GM12878 (cell line): ENCODE measurements around the gene EIF3M. TPM values are rescaled to one million over a fixed set of nuclear protein-coding genes. Genes with fewer than 3 reads are reported as not detected.

Source experiments
- ATAC-seq: fragments of 200-7000 bp; cut with Tn5 transposase; 3 replicates; pipeline ENCODE4 v1.9.1; 2020; ENCODE audit warnings: mild to moderate bottlenecking, moderate library complexity
- BruUV-seq: library from RNA; stranded (reverse); fragments of 400-500 nt; replicated peaks from 2 replicates; lab custom pipeline; 2021; lab: Mats Ljungman, UMichigan
- CTCF ChIA-PET: fragments of 300-600 bp; sonication (Branson Sonifier 250); formaldehyde crosslinking; extraction: SDS; loops from one replicate; lab custom pipeline; 2021; ENCODE audit warnings: inconsistent platforms; lab: Yijun Ruan, JAX
- POLR2A ChIA-PET: fragments of 350-600 bp; formaldehyde crosslinking; extraction: SDS; loops from one replicate; lab custom pipeline; 2021; ENCODE audit warnings: inconsistent platforms; lab: Charles Lee
- RAD21 ChIA-PET: fragments of 300-600 bp; sonication (Branson Sonifier 250); formaldehyde crosslinking; loops from one replicate; lab custom pipeline; 2023; ENCODE audit warnings: antibody characterized with exemption; ENCODE audit not compliant: unreplicated experiment; lab: Charles Lee
- SMC1A ChIA-PET: fragments of 300-600 bp; sonication (Branson Sonifier 250); formaldehyde crosslinking; loops from one replicate; lab custom pipeline; 2023; ENCODE audit not compliant: unreplicated experiment, uncharacterized antibody; lab: Charles Lee
- DNase-seq: peaks from one replicate; pipeline ENCODE4 v3.0.0-alpha.2; 2011; ENCODE audit warnings: low read depth, low spot score
- FAIRE-seq: peaks from 3 replicates; lab custom pipeline; 2011; peaks lifted over from hg19 to GRCh38; lab: Jason Lieb, UNC
- H2AFZ ChIP-seq: 2 replicates; pipeline ENCODE4 v1.6.0; 2011; ENCODE audit warnings: low read depth, low read length, control low read depth; ENCODE audit not compliant: control insufficient read depth
- H3K27ac ChIP-seq: 2 replicates; pipeline ENCODE4 v1.5.1; 2011; ENCODE audit warnings: control low read depth; ENCODE audit not compliant: control insufficient read depth, insufficient read depth
- H3K27me3 ChIP-seq, 2 experiments: replicated peaks in 1 of 2; 2 replicates each; pipeline versions ENCODE4 v1.6.0 to v1.6.1; 2011; ENCODE audit warnings: low read length in 1 of 2; ENCODE audit not compliant: control insufficient read depth in 2 of 2, insufficient read depth in 2 of 2
- H3K36me3 ChIP-seq, 2 experiments: 2 replicates each; pipeline ENCODE4 v1.5.1; 2011; ENCODE audit warnings: low read length in 1 of 2; ENCODE audit not compliant: control insufficient read depth in 2 of 2, insufficient read depth in 2 of 2
- H3K4me1 ChIP-seq: 2 replicates; pipeline ENCODE4 v1.6.1; 2011; ENCODE audit warnings: mild to moderate bottlenecking, low read length, moderate library complexity, mixed read lengths; ENCODE audit not compliant: control insufficient read depth, insufficient read depth
- H3K4me2 ChIP-seq: 2 replicates; pipeline ENCODE4 v1.6.0; 2011; ENCODE audit warnings: control low read depth; ENCODE audit not compliant: control insufficient read depth, insufficient read depth
- H3K4me3 ChIP-seq: fragments of 200-600 bp; sonication (generic); 2 replicates; pipeline ENCODE4 v1.5.1; 2016
- H3K79me2 ChIP-seq: 2 replicates; pipeline ENCODE4 v1.6.0; 2011; ENCODE audit warnings: low read length; ENCODE audit not compliant: control insufficient read depth, insufficient read depth
- H3K9ac ChIP-seq: 2 replicates; pipeline ENCODE4 v1.8.0; 2011; ENCODE audit warnings: low read length, control low read depth, mixed read lengths; ENCODE audit not compliant: control insufficient read depth, insufficient read depth
- H3K9me3 ChIP-seq: replicated peaks from 3 replicates; pipeline ENCODE4 v1.5.1; 2011; ENCODE audit warnings: mild to moderate bottlenecking, low read length; ENCODE audit not compliant: control insufficient read depth, insufficient read depth
- H4K20me1 ChIP-seq: 2 replicates; pipeline ENCODE4 v1.6.0; 2011; ENCODE audit not compliant: control insufficient read depth, insufficient read depth
- CHD1 ChIP-seq: IDR thresholded peaks from 2 replicates; pipeline ENCODE4 v1.6.1; 2012; ENCODE audit warnings: low read depth, low read length, improper control_type of control experiment
- E2F4 ChIP-seq: IDR thresholded peaks from 2 replicates; pipeline ENCODE4 v1.6.1; 2012; ENCODE audit warnings: low read depth, low read length, improper control_type of control experiment
- ETV6 ChIP-seq, 2 experiments: fragments of 450-650 bp in 1 of 2; IDR thresholded peaks in 1 of 2; conservative IDR thresholded peaks in 1 of 2; 2 replicates each; pipeline ENCODE4 v1.6.1; 2014; ENCODE audit warnings: antibody characterized with exemption in 1 of 2, borderline replicate concordance in 1 of 2, low read depth in 1 of 2, mild to moderate bottlenecking in 1 of 2, moderate library complexity in 1 of 2
- IRF5 ChIP-seq: fragments of 450-650 bp; IDR thresholded peaks from 2 replicates; pipeline ENCODE4 v1.6.1; 2017; ENCODE audit warnings: borderline replicate concordance
- JUNB ChIP-seq: IDR thresholded peaks from 2 replicates; pipeline ENCODE4 v1.6.1; 2016; ENCODE audit warnings: antibody characterized with exemption, mild to moderate bottlenecking
- JUND ChIP-seq: IDR thresholded peaks from 2 replicates; pipeline ENCODE4 v1.6.1; 2012; ENCODE audit warnings: low read depth, mild to moderate bottlenecking, low read length, improper control_type of control experiment, moderate library complexity
- MTA3 ChIP-seq: IDR thresholded peaks from 2 replicates; pipeline ENCODE4 v1.6.1; 2012; ENCODE audit warnings: low read length, inconsistent platforms, borderline replicate concordance
- MYC ChIP-seq: IDR thresholded peaks from 2 replicates; pipeline ENCODE4 v1.6.1; 2011; ENCODE audit warnings: mild to moderate bottlenecking, low read length, moderate library complexity, inconsistent platforms; ENCODE audit not compliant: insufficient read depth, insufficient replicate concordance, insufficient read length, severe bottlenecking
- NFXL1 ChIP-seq: fragments of 450-650 bp; IDR thresholded peaks from 2 replicates; pipeline ENCODE4 v1.6.1; 2017; ENCODE audit warnings: antibody characterized with exemption, mild to moderate bottlenecking, borderline replicate concordance
- NKRF ChIP-seq: fragments of 450-650 bp; conservative IDR thresholded peaks from 2 replicates; pipeline ENCODE4 v1.6.1; 2017; ENCODE audit warnings: mild to moderate bottlenecking, moderate library complexity
- NRF1 ChIP-seq: conservative IDR thresholded peaks from 2 replicates; pipeline ENCODE4 v1.6.1; 2011; ENCODE audit warnings: mild to moderate bottlenecking, low read depth, low read length, improper control_type of control experiment
- PML ChIP-seq: IDR thresholded peaks from 2 replicates; pipeline ENCODE4 v1.6.1; 2012; ENCODE audit warnings: low read length, inconsistent platforms
- POLR2AphosphoS2 ChIP-seq: IDR thresholded peaks from 2 replicates; pipeline ENCODE4 v1.6.1; 2011; ENCODE audit warnings: low read depth, mild to moderate bottlenecking, low read length, improper control_type of control experiment, moderate library complexity
- POLR2AphosphoS5 ChIP-seq: IDR thresholded peaks from 2 replicates; pipeline ENCODE4 v1.6.1; 2011; ENCODE audit warnings: mild to moderate bottlenecking, low read length, inconsistent platforms
- SIX5 ChIP-seq: IDR thresholded peaks from 2 replicates; pipeline ENCODE4 v1.6.1; 2011; ENCODE audit warnings: mild to moderate bottlenecking, low read depth, low read length, moderate library complexity; ENCODE audit not compliant: severe bottlenecking
- YY1 ChIP-seq: IDR thresholded peaks from 2 replicates; pipeline ENCODE4 v1.6.1; 2011; ENCODE audit warnings: low read depth, mild to moderate bottlenecking, low read length
- WGBS: methylation state at CpG from one replicate; pipeline ENCODE4 v1.1.6; 2016; ENCODE audit warnings: low lambda C conversion rate; ENCODE audit not compliant: insufficient replicate concordance, insufficient coverage; ENCODE audit errors: missing lambda C conversion rate; 5-methylcytosine and 5-hydroxymethylcytosine counted together
- in situ Hi-C: fragments of 300-500 bp; cut with MboI; formaldehyde crosslinking; loops from 9 replicates; pipeline ENCODE4 v1.14.3; 2018; ENCODE audit warnings: mixed read lengths
- intact Hi-C: fragments of 100-400 bp; cut with micrococcal nuclease; formaldehyde crosslinking; loops from one replicate; pipeline ENCODE4 v1.14.2; 2022; ENCODE audit not compliant: unreplicated experiment
- polyA plus RNA-seq, 11 experiments: library from polyadenylated mRNA; depleted of rRNA in 4 of 11; unstranded in 6 of 11; stranded (reverse) in 5 of 11; fragments of >200 nt; fragmentation: Nextera tagmentation in 4 of 11; fragmentation: Illumina TruSeq in 1 of 11; extraction: Ambion mirVana in 4 of 11; extraction: Trizol in 1 of 11; gene quantifications; 1 replicate in 1 of 11; 2 replicates in 10 of 11; pipeline versions ENCODE4 v1.2.1 to v1.2.3, GENCODE V29; 2011 to 2016; ENCODE audit warnings: inconsistent platforms in 2 of 11, missing spikeins in 2 of 11, low read depth in 1 of 11
- total RNA-seq, 4 experiments: library from RNA; depleted of rRNA in 3 of 4; stranded (reverse); fragments of >200 nt in 3 of 4; fragmentation: Illumina TruSeq in 1 of 4; extraction: Trizol in 1 of 4; gene quantifications; 2 replicates each; pipeline versions ENCODE4 v1.2.1 to v1.2.3, GENCODE V29; 2013 to 2021

EIF3M gene
- total and polyA plus RNA-seq, 10 of the 15 experiments (the other 5 are each of a cell fraction or from before 2014, with no cell fraction given) = 392 to 1,205 (median 593) TPM

- 3% methylated on average over 1 of the region's 1 CpG for WGBS
- in situ Hi-C loops (no loop called here), intact Hi-C loops (no loop called here)
- no peak overlapping the region for H3K27ac ChIP-seq
- no peak for TF ChIP-seq MYC
- TF ChIP-seq SIX5 = no peak
- TF ChIP-seq POLR2AphosphoS2 = no peak
- no peak for TF ChIP-seq MTA3
- no peak for TF ChIP-seq JUND
- TF ChIP-seq JUNB = no peak
- no peak for TF ChIP-seq PML
- no peak for TF ChIP-seq YY1
- no peak for TF ChIP-seq CHD1
- no peak for TF ChIP-seq NRF1
- no peak for TF ChIP-seq POLR2AphosphoS5
- no peak for TF ChIP-seq E2F4
- no peak for TF ChIP-seq ETV6 (conservative IDR thresholded peaks at IDR 0.05 in 1 of 2, IDR thresholded peaks at IDR 0.05 in 1 of 2; ENCODE audit: borderline replicate concordance in 1 of 2, low read depth in 1 of 2)
- no peak for TF ChIP-seq NFXL1
- no peak for TF ChIP-seq NKRF
- TF ChIP-seq IRF5 = no peak
- ChIA-PET CTCF (interaction anchor here (0.9 to 1.3 kb wide), 2 partner anchors 73 to 422 kb away, joined by 3 read pairs; no protein-coding TSS in a partner anchor), SMC1A (interaction anchor here (1.0 to 1.3 kb wide), 3 partner anchors 9 to 133 kb away, joined by 3 read pairs; no protein-coding TSS in a partner anchor), RAD21 (interaction anchor here (0.6 kb wide), 1 partner anchor 393 kb away, joined by 3 read pairs; no protein-coding TSS in a partner anchor), POLR2A (interaction anchor here (0.6 kb wide), 1 partner anchor 14 kb away, joined by 3 read pairs; no protein-coding TSS in a partner anchor)
- H3K9me3 ChIP-seq = no peaks in the 10 kb centered on the region
- BruUV-seq = no TSS peak
- no peak overlapping the region for H3K9ac ChIP-seq
- no peaks in the 10 kb centered on the region for H3K27me3 ChIP-seq
- no peak overlapping the region for H3K4me3 ChIP-seq
- H4K20me1 ChIP-seq = no peaks in the 10 kb centered on the region
- DNase-seq (no peak), ATAC-seq (no peak; the same call in 2 of the 3 replicates), FAIRE-seq (no peak)
- no peak overlapping the region for H3K4me2 ChIP-seq
- H3K4me1 ChIP-seq = no peaks in the 10 kb centered on the region
- no peak overlapping the region for H2AFZ ChIP-seq
- no peaks in the 10 kb centered on the region for H3K36me3 ChIP-seq
- no peaks in the 10 kb centered on the region for H3K79me2 ChIP-seq
Observed at GRCh38 chr11:32643526-32643925, 59.9 kb downstream of the EIF3M start.
